ENCODE measurements around the gene AASS. TPM values are rescaled to one million over a fixed set of nuclear protein-coding genes. Genes with fewer than 3 reads are reported as not detected.

AASS gene
- total and polyA plus RNA-seq, 2 of the 8 experiments (the other 6 are each of a cell fraction or from before 2014, with no cell fraction given) = 203 to 394 TPM

- no peak overlapping the region for H2AFZ ChIP-seq (ENCODE audit: low read length)
- no peak overlapping the region for H2BK5ac ChIP-seq (ENCODE audit: low read depth, low read length)
- no peaks in the 10 kb centered on the region for H3K79me2 ChIP-seq (ENCODE audit: control insufficient read depth in 1 of 2, insufficient read depth in 2 of 2, low read length in 2 of 2)
- no peak overlapping the region for H3K14ac ChIP-seq (ENCODE audit: insufficient read length)
- no peaks in the 10 kb centered on the region for H3K4me1 ChIP-seq (replicated peaks in 1 of 4; ENCODE audit: control insufficient read depth in 3 of 4, insufficient read depth in 4 of 4, low read length in 3 of 4)
- H4K20me1 ChIP-seq (replicated peaks in 1 of 2; ENCODE audit: control insufficient read depth in 1 of 2, insufficient read depth in 2 of 2, low read length in 2 of 2) = no peaks in the 10 kb centered on the region
- H2BK120ac ChIP-seq (replicated peaks; ENCODE audit: low read depth, low read length) = no peak overlapping the region
- H3K4ac ChIP-seq (replicated peaks; ENCODE audit: insufficient read length, low read depth, low read length) = no peak overlapping the region
- DNase-seq (ENCODE audit: low read depth in 1 of 2, low spot score in 2 of 2) (no peak), FAIRE-seq (no peak)
- H3K9me3 ChIP-seq (ENCODE audit: insufficient read depth in 2 of 2, low read depth in 1 of 2, low read length in 1 of 2) = no peaks in the 10 kb centered on the region
- no peak overlapping the region for H3K23ac ChIP-seq (ENCODE audit: insufficient read length)
- no peak overlapping the region for H2AK5ac ChIP-seq (ENCODE audit: low read depth, low read length)
- no peak overlapping the region for H2BK20ac ChIP-seq (ENCODE audit: low read length)
- H3K79me1 ChIP-seq (ENCODE audit: low read depth, low read length) = no peaks in the 10 kb centered on the region
- WGBS, 2 experiments (ENCODE audit: extremely low coverage in 1 of 2, insufficient coverage in 1 of 2, insufficient read length in 1 of 2, insufficient replicate concordance in 2 of 2, low coverage in 1 of 2, low lambda C conversion rate in 2 of 2, missing lambda C conversion rate in 1 of 2) = 95% methylated on average over 1 of the region's 1 CpG; no CpG with 5 or more reads in 1 of the 2 experiments
- H3K9ac ChIP-seq (replicated peaks in 1 of 4; ENCODE audit: extremely low read depth in 1 of 4, low read depth in 3 of 4, low read length in 3 of 4) = no peak overlapping the region
- H3K56ac ChIP-seq (replicated peaks; ENCODE audit: insufficient read length, low read depth, low read length) = no peak overlapping the region
- H2BK12ac ChIP-seq (ENCODE audit: low read depth, low read length) = no peak overlapping the region
- no peak overlapping the region for H3K4me2 ChIP-seq (ENCODE audit: insufficient read depth in 1 of 2, low read depth in 2 of 2, low read length in 2 of 2)
- H3K36me3 ChIP-seq (ENCODE audit: control insufficient read depth in 2 of 4, insufficient read depth in 4 of 4, low read length in 3 of 4) = peaks cover 12 to 76% (median 37%) of the 10 kb centered on the region in 4 experiments; a peak in 6 of 8 replicates
- CTCF ChIA-PET (ENCODE audit: partially characterized antibody) = no interaction called here
- no peak overlapping the region for H4K5ac ChIP-seq (ENCODE audit: insufficient read length, low read depth, low read length)
- H3K23me2 ChIP-seq (ENCODE audit: low read depth, low read length) = no peaks in the 10 kb centered on the region
- H3K27ac ChIP-seq (ENCODE audit: low read depth, low read length) = no peak overlapping the region
- no peaks in the 10 kb centered on the region for H3K27me3 ChIP-seq (replicated peaks in 1 of 4; ENCODE audit: control insufficient read depth in 3 of 4, extremely low read depth in 1 of 4, insufficient read depth in 3 of 4, low read length in 3 of 4)
- no peak overlapping the region for H3K18ac ChIP-seq (ENCODE audit: extremely low read depth, low read length)
- H2BK15ac ChIP-seq (ENCODE audit: low read length) = no peak overlapping the region
- no peak overlapping the region for H3K4me3 ChIP-seq (ENCODE audit: extremely low read depth in 1 of 4, insufficient read depth in 2 of 4, low read depth in 3 of 4, low read length in 4 of 4)
- H4K8ac ChIP-seq (ENCODE audit: extremely low read depth, insufficient read depth, low read length) = no peak overlapping the region
- POLR2A ChIA-PET (ENCODE audit: partially characterized antibody) = no interaction called here
- no peak overlapping the region for H4K91ac ChIP-seq (replicated peaks; ENCODE audit: insufficient read length, low read length)
- TF ChIP-seq ATF2 (IDR thresholded peaks at IDR 0.05; ENCODE audit: low read length) = no peak
- no peak for TF ChIP-seq BCL11A (IDR thresholded peaks at IDR 0.05; ENCODE audit: low read depth in 2 of 2, low read length in 2 of 2)
- TF ChIP-seq NRF1 (IDR thresholded peaks at IDR 0.05; ENCODE audit: low read depth, low read length) = no peak
- no peak for TF ChIP-seq FOSL1 (IDR thresholded peaks at IDR 0.05; ENCODE audit: insufficient read depth, low read depth, low read length)
- TF ChIP-seq CTCF (IDR thresholded peaks at IDR 0.05; ENCODE audit: control extremely low read depth in 1 of 3, insufficient read depth in 1 of 3, low read depth in 1 of 3, low read length in 3 of 3) = no peak
- TF ChIP-seq TBP (IDR thresholded peaks at IDR 0.05; ENCODE audit: low read depth, low read length) = no peak
- TF ChIP-seq ATF3 (IDR thresholded peaks at IDR 0.05; ENCODE audit: insufficient read depth, low read depth, low read length) = no peak
- no peak for TF ChIP-seq SRF (IDR thresholded peaks at IDR 0.05; ENCODE audit: low read depth, low read length)
- TF ChIP-seq CTBP2 (IDR thresholded peaks at IDR 0.05; ENCODE audit: borderline replicate concordance, insufficient read depth, insufficient read length, low read length) = no peak
- no peak for TF ChIP-seq ASH2L (IDR thresholded peaks at IDR 0.05; ENCODE audit: low read length)
Observed at GRCh38 chr7:122035876-122036275, 108.2 kb downstream of the AASS start.

Data from H1 (cell line).